NB4 (cell line): ENCODE data around the gene OVCA2.

Experiments
- DNase-seq: peaks from one replicate; pipeline ENCODE4 v3.0.0; 2010; ENCODE audit warnings: low read depth
- H3K4me3 ChIP-seq: one replicate; pipeline ENCODE4 v1.5.1; 2011; ENCODE audit warnings: mild to moderate bottlenecking, low read depth, low read length, moderate library complexity
- CTCF ChIP-seq: IDR thresholded peaks from one replicate; pipeline ENCODE4 v1.5.1; 2012; ENCODE audit warnings: low read depth, low read length
- MYC ChIP-seq: IDR thresholded peaks from 2 replicates; pipeline ENCODE4 v1.6.1; 2011; ENCODE audit warnings: low read depth, low read length
- POLR2A ChIP-seq: IDR thresholded peaks from 2 replicates; pipeline ENCODE4 v1.6.1; 2011; ENCODE audit warnings: mild to moderate bottlenecking; ENCODE audit not compliant: insufficient read length; ENCODE audit errors: extremely low read depth
- TF ChIP-seq, protein P1 (sequence below): IDR thresholded peaks from 2 replicates; pipeline ENCODE4 v1.6.1; 2011; ENCODE audit warnings: low read depth, low read length

The OVCA2 gene

GRCh38 chr17:1995907-1996799 lies 45.7 kb upstream of the OVCA2 start:
- H3K4me3 ChIP-seq: no peak overlapping the region
- TF ChIP-seq POLR2A (no peak), CTCF (no peak), MYC (no peak)
- TF ChIP-seq, protein P1, sequence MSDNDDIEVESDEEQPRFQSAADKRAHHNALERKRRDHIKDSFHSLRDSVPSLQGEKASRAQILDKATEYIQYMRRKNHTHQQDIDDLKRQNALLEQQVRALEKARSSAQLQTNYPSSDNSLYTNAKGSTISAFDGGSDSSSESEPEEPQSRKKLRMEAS: no peak
- DNase-seq: no peak

- H3K4me3 ChIP-seq: no peak overlapping the region
- DNase-seq: no peak
- TF ChIP-seq MYC: no peak
- no peak for TF ChIP-seq POLR2A
- TF ChIP-seq, protein P1: no peak
Observed at GRCh38 chr17:1996800-1997288, 45.0 kb upstream of the OVCA2 start.

DNA sequence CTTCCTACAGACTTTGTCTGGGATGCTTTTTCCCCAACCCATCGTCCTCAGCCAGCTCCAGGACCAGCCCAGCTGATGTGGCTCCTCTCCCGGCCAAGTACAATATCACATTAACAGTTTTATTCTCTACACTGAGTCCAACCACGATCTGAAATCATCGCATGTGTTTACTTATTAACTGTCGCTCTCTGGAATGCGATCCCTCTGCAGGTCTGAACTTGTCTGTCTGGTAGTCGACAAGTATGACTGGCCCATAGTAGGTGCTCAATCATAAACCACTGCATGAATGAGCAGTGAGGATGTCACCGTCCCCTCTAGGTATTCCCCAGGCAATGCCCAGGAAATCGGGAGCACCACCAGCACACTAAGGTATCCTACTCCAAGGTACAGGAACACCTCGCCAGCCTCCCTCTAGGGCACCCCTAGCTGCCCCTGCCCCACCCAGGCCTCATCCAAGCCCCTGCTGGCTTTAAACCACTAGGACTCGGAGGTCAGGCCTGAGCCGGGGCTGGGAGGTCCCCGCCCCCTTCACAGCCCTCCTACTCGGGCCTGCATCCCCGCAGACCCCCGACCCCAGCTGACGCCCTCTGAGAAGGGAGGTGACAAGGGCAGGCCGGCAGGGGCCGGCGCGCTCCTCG lies 44.4 kb upstream of the OVCA2 start:
- TF ChIP-seq MYC (no peak), CTCF (no peak), POLR2A (no peak)
- TF ChIP-seq, protein P1: no peak
- no peak for DNase-seq
- no peak overlapping the region for H3K4me3 ChIP-seq

DNA sequence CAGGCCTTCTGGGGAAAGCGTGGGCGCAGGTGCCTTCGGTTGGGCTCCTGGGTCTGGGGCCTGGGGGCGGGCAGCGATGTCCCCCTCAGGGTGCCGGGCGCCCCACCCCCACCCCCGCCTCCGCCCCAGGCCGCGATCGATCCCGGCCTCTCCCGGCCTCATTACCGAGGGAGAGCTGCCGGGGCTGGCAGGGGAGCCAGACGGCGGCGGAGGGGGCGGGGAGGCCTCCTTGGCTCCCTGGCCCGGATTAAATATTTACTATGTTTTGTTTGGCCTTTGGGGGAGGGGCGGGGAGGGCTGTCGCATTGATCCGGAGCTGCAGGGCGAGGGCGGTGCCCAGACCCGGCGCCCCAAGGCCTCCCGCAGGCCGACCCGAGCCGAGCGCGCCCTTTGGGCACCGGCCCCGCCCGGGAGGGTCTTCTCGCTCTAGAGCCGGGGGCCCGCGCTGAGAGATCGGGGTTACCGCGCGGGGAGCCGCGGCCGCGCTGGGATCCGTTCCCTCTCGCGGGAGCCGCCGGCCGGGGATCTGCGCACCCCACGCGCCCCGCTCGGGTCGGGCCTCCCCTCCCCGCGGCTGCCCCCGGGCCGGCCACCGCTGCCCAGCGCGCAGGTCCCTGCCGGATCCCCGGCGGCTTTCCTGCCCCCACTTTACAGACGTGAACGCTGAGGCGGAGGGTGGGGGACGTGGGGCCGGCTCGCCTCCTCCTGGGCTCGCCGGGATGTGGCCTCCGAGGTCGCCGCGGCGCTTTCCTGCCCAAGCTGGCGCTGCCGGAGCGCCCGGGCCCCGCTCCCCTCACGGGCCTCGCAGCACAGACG lies 43.7 kb upstream of the OVCA2 start:
- TF ChIP-seq, protein P1: no peak
- no peak for TF ChIP-seq POLR2A
- TF ChIP-seq MYC: no peak
- no peak for TF ChIP-seq CTCF
- DNase-seq: no peak
- no peak overlapping the region for H3K4me3 ChIP-seq

- DNase-seq: no peak
- H3K4me3 ChIP-seq: no peak overlapping the region
- TF ChIP-seq, protein P1: no peak
- no peak for TF ChIP-seq POLR2A
- no peak for TF ChIP-seq MYC
- no peak for TF ChIP-seq CTCF
Observed at GRCh38 chr17:1999557-2000251, 42.1 kb upstream of the OVCA2 start.
